Neural cell (in vitro differentiated cells): Measurements from ENCODE around the gene PROZ. TPM values are rescaled to one million over a fixed set of nuclear protein-coding genes. Genes with fewer than 3 reads are reported as not detected.

Experiments used
- H2AFZ ChIP-seq: fragments of 200-600, 300-800 bp; sonication (generic), shearing (Covaris generic); 2 replicates; pipeline ENCODE4 v1.6.0; 2014; ENCODE audit warnings: low read depth, mild to moderate bottlenecking, antibody characterized with exemption, low read length, moderate library complexity
- H3F3A ChIP-seq: fragments of 200-600 bp; shearing (Covaris generic); 2 replicates; pipeline ENCODE4 v1.6.1; 2016; ENCODE audit warnings: mild to moderate bottlenecking, moderate library complexity, mixed read lengths, antibody characterized with exemption, low read length; ENCODE audit not compliant: insufficient read depth, poor library complexity, severe bottlenecking
- H3K27ac ChIP-seq: fragments of 200-600, 300-800 bp; sonication (generic), shearing (Covaris generic); 2 replicates; pipeline ENCODE4 v1.5.1; 2014; ENCODE audit warnings: mild to moderate bottlenecking, low read length, moderate library complexity
- H3K27me3 ChIP-seq: fragments of 300-800, 200-600 bp; sonication (generic), shearing (Covaris generic); 2 replicates; pipeline ENCODE4 v1.6.0; 2014; ENCODE audit warnings: mild to moderate bottlenecking, low read depth, low read length, moderate library complexity; ENCODE audit not compliant: insufficient read depth
- H3K36me3 ChIP-seq: fragments of 300-800, 200-600 bp; sonication (generic), shearing (Covaris generic); 2 replicates; pipeline ENCODE4 v1.5.1; 2014; ENCODE audit warnings: mild to moderate bottlenecking, antibody characterized with exemption, low read length, moderate library complexity; ENCODE audit not compliant: insufficient read depth
- H3K4me2 ChIP-seq: fragments of 300-800, 200-600 bp; sonication (generic), shearing (Covaris generic); 2 replicates; pipeline ENCODE4 v1.6.0; 2014; ENCODE audit warnings: mild to moderate bottlenecking, low read length
- H3K4me3 ChIP-seq: fragments of 300-800, 200-600 bp; sonication (generic), shearing (Covaris generic); 2 replicates; pipeline ENCODE4 v1.5.1; 2014; ENCODE audit warnings: mild to moderate bottlenecking, low read length, moderate library complexity
- H3K79me2 ChIP-seq: fragments of 200-600 bp; shearing (Covaris generic); replicated peaks from 2 replicates; pipeline ENCODE4 v1.6.0; 2014; ENCODE audit warnings: mild to moderate bottlenecking, low read length, moderate library complexity; ENCODE audit not compliant: insufficient read depth
- H3K9ac ChIP-seq: fragments of 300-800, 200-600 bp; sonication (generic), shearing (Covaris generic); 2 replicates; pipeline ENCODE4 v1.6.1; 2016; ENCODE audit warnings: mild to moderate bottlenecking, low read length, mixed read lengths
- H3K9me2 ChIP-seq: fragments of 200-600 bp; shearing (Covaris generic); 2 replicates; pipeline ENCODE4 v1.6.1; 2016; ENCODE audit warnings: mild to moderate bottlenecking, low read length, mixed read lengths; ENCODE audit not compliant: insufficient read depth
- H3K9me3 ChIP-seq: fragments of 200-600, 300-800 bp; sonication (generic), shearing (Covaris generic); 2 replicates; pipeline ENCODE4 v1.6.1; 2016; ENCODE audit warnings: mild to moderate bottlenecking, mixed run types, low read length, moderate library complexity, mixed read lengths
- H4K20me1 ChIP-seq: fragments of 200-600 bp; shearing (Covaris generic); 2 replicates; pipeline ENCODE4 v1.6.1; 2016; ENCODE audit warnings: mild to moderate bottlenecking, mixed run types; ENCODE audit not compliant: insufficient read depth
- CTCF ChIP-seq: fragments of 450-650 bp; IDR thresholded peaks from 2 replicates; pipeline ENCODE4 v1.5.1; 2014; ENCODE audit warnings: antibody characterized with exemption, mild to moderate bottlenecking, moderate library complexity; ENCODE audit not compliant: poor library complexity, severe bottlenecking
- EP300 ChIP-seq: fragments of 450-650 bp; conservative IDR thresholded peaks from 2 replicates; pipeline ENCODE4 v1.6.1; 2014; ENCODE audit warnings: antibody characterized with exemption, mild to moderate bottlenecking, moderate library complexity; ENCODE audit not compliant: poor library complexity, severe bottlenecking
- EZH2 ChIP-seq: fragments of 200-600, 300-800 bp; shearing (Covaris generic), sonication (generic); IDR thresholded peaks from 2 replicates; pipeline ENCODE4 v1.6.1; 2014; ENCODE audit warnings: antibody characterized with exemption, low read length, borderline replicate concordance, mild to moderate bottlenecking; ENCODE audit not compliant: insufficient read depth, poor library complexity, severe bottlenecking
- MXI1 ChIP-seq: fragments of 450-650 bp; conservative IDR thresholded peaks from 2 replicates; pipeline ENCODE4 v1.6.1; 2014; ENCODE audit warnings: antibody characterized with exemption, mild to moderate bottlenecking; ENCODE audit not compliant: poor library complexity, severe bottlenecking
- POLR2AphosphoS5 ChIP-seq: IDR thresholded peaks from 2 replicates; pipeline ENCODE4 v1.6.1; 2012
- RAD21 ChIP-seq: fragments of 450-650 bp; conservative IDR thresholded peaks from 2 replicates; pipeline ENCODE4 v1.6.1; 2014; ENCODE audit warnings: antibody characterized with exemption, mild to moderate bottlenecking, moderate library complexity
- SMC3 ChIP-seq: fragments of 450-650 bp; conservative IDR thresholded peaks from 2 replicates; pipeline ENCODE4 v1.6.1; 2014; ENCODE audit warnings: antibody characterized with exemption, mild to moderate bottlenecking, moderate library complexity; ENCODE audit not compliant: poor library complexity
- TAF1 ChIP-seq: IDR thresholded peaks from 2 replicates; pipeline ENCODE4 v1.6.1; 2012; ENCODE audit warnings: low read depth
- polyA plus RNA-seq: library from polyadenylated mRNA; depleted of rRNA; stranded (reverse); fragments of >200 nt; gene quantifications from 2 replicates; pipeline ENCODE4 v1.2.3, GENCODE V29; 2014
- TF ChIP-seq, protein P1 (sequence below): IDR thresholded peaks from 2 replicates; pipeline ENCODE4 v1.6.1; 2012; ENCODE audit warnings: borderline replicate concordance

PROZ gene
- polyA plus RNA-seq, 1 donor from 2014 or later = not detected

DNA sequence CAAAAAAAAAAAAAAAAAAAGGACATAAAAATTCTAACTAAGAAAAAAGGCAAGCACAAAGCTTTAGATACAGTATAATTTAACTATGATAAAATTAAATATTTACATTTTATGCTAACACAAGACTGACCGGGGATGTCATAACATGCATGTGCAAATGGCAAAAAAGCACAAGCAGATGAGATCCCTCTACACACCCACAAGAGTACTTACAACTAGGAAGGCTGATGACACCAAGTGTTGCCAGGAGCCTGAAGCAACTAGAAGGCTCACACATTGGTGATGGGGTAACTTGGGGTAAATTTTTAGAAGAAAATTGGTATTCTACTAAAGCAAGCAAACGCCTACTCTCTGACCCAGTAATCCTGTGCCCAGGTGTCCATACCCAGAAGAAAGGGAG, 43.4 kb downstream of the PROZ start:
- TF ChIP-seq TAF1 = no peak
- Histone ChIP-seq H3K4me2 (no peak overlapping the region), H3K36me3 (peaks cover 10% of the 10 kb centered on the region)

DNA sequence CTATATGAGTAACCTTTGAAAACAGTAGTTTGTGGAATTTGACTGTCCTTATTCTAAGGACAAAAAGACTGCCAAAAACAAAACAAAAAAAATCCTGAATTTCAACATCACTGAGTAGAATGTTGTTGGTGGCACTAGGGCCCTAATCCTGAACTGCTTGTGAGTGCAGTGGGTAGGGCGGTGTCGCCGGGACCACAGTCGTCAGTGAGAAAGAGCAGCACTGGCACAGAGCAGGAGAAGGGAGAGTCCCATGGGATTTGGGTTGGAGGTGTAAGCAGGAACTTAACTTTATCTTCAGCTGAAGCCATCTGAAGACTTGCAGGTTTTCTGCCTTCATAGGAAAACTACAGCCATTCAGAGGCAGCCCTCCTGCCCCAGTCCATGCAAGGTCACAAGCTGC, 44.5 kb downstream of the PROZ start:
- no peaks in the 10 kb centered on the region for H4K20me1 ChIP-seq
- no peak overlapping the region for H3K9ac ChIP-seq
- no peak for TF ChIP-seq SMC3
- H3K4me3 ChIP-seq = no peak overlapping the region
- no peaks in the 10 kb centered on the region for H3K9me2 ChIP-seq
- peaks cover 51% of the 10 kb centered on the region for H3K79me2 ChIP-seq
- H3K4me2 ChIP-seq = no peak overlapping the region
- peaks cover under 1% of the 10 kb centered on the region for H3K36me3 ChIP-seq
- H2AFZ ChIP-seq = no peak overlapping the region
- H3K27me3 ChIP-seq = no peaks in the 10 kb centered on the region
- no peak overlapping the region for H3K27ac ChIP-seq
- H3K9me3 ChIP-seq = no peaks in the 10 kb centered on the region
- no peaks in the 10 kb centered on the region for H3F3A ChIP-seq

More for the DNA sequence above, 43.4 kb downstream of the PROZ start:
- no peak overlapping the region for H3K4me3 ChIP-seq
- no peaks in the 10 kb centered on the region for H3K9me2 ChIP-seq
- no peaks in the 10 kb centered on the region for H4K20me1 ChIP-seq
- no peak overlapping the region for H2AFZ ChIP-seq
- H3K9me3 ChIP-seq = no peaks in the 10 kb centered on the region
- H3K79me2 ChIP-seq = peaks cover 40% of the 10 kb centered on the region
- no peak overlapping the region for H3K9ac ChIP-seq
- H3K27me3 ChIP-seq = no peaks in the 10 kb centered on the region
- no peak overlapping the region for H3K27ac ChIP-seq
- H3F3A ChIP-seq = no peaks in the 10 kb centered on the region

DNA sequence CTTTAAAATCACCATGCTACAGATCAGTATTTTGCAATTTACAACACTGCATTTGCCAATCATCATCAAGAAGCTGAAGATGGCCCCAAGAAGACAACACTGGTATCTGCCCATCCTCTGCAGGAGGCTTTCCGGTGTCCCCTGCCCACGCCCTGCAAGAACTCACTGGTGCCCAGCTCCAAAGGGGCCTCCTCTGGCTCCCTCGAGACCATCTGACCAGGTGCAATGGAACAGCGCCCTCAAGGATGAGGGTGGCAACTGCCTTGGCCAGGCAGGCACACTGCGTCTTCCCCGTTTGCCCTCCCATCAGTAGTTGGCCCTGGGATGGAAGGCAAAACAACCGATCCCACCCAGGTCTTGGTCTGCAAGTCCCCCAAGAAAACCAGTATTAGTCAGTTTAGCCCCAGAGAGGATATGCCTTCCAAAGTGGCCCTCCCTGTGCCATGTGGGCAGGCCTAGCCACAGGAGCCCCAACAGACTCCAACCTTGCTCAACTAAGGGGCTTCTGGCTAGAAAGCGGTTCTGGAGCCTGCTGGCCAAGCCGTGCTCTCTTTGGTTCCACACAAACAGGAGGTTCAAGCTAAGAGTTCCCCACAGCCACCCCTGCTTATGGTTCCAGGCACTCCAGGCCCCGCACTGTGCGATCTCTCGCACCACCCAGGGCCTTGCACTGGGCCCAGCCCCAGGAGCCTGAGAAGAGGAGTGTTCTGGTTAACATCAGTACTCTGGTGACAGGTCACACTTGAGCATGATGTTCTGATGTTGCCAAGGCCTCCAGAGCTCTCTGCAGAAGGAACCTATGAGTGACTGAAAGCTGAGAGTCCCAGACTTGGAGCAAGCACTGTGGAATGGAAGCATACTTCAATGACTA, 45.3 kb downstream of the PROZ start:
- Histone ChIP-seq H3F3A (no peaks in the 10 kb centered on the region), H3K9me3 (no peaks in the 10 kb centered on the region), H3K36me3 (no peaks in the 10 kb centered on the region), H2AFZ (no peak overlapping the region), H3K27ac (no peak overlapping the region), H4K20me1 (no peaks in the 10 kb centered on the region), H3K4me3 (no peak overlapping the region), H3K9me2 (no peaks in the 10 kb centered on the region), H3K27me3 (no peaks in the 10 kb centered on the region), H3K79me2 (peaks cover 51% of the 10 kb centered on the region), H3K4me2 (no peak overlapping the region), H3K9ac (no peak overlapping the region)
- no peak for TF ChIP-seq RAD21
- TF ChIP-seq CTCF = no peak
- TF ChIP-seq POLR2AphosphoS5 = no peak
- no peak for TF ChIP-seq EZH2
- no peak for TF ChIP-seq TAF1
- TF ChIP-seq EP300 = no peak
- no peak for TF ChIP-seq MXI1
- TF ChIP-seq, protein P1, sequence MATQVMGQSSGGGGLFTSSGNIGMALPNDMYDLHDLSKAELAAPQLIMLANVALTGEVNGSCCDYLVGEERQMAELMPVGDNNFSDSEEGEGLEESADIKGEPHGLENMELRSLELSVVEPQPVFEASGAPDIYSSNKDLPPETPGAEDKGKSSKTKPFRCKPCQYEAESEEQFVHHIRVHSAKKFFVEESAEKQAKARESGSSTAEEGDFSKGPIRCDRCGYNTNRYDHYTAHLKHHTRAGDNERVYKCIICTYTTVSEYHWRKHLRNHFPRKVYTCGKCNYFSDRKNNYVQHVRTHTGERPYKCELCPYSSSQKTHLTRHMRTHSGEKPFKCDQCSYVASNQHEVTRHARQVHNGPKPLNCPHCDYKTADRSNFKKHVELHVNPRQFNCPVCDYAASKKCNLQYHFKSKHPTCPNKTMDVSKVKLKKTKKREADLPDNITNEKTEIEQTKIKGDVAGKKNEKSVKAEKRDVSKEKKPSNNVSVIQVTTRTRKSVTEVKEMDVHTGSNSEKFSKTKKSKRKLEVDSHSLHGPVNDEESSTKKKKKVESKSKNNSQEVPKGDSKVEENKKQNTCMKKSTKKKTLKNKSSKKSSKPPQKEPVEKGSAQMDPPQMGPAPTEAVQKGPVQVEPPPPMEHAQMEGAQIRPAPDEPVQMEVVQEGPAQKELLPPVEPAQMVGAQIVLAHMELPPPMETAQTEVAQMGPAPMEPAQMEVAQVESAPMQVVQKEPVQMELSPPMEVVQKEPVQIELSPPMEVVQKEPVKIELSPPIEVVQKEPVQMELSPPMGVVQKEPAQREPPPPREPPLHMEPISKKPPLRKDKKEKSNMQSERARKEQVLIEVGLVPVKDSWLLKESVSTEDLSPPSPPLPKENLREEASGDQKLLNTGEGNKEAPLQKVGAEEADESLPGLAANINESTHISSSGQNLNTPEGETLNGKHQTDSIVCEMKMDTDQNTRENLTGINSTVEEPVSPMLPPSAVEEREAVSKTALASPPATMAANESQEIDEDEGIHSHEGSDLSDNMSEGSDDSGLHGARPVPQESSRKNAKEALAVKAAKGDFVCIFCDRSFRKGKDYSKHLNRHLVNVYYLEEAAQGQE = no peak
